Measurements from ENCODE around the gene NRM. TPM values are rescaled to one million over a fixed set of nuclear protein-coding genes. Genes with fewer than 3 reads are reported as not detected.
"Not testable (repeated sequence)": the region's sequence is repeated elsewhere in the genome, so short reads cannot be mapped to it uniquely, and the experiment has no call there.

NRM gene
- total and polyA plus RNA-seq, 2 experiments from 2014 or later, result 7.2 to 21.0 TPM

GRCh38 chr6:30722280-30723112 is 31.7 kb upstream of the NRM start:
- Histone ChIP-seq H3K79me2 (peaks cover 63% of the 10 kb centered on the region), H3K27ac (peak overlapping the region; percentile 92), H3K4me2 (peak overlapping the region; percentile 90), H3K4me1 (ENCODE audit: insufficient read depth) (peaks cover 13% of the 10 kb centered on the region), H3K36me3 (replicated peaks; ENCODE audit: insufficient read depth, low read depth) (no peaks in the 10 kb centered on the region), H3K4me3 (peak overlapping the region; percentile 72), H3K27me3 (no peaks in the 10 kb centered on the region), H3K9me3 (ENCODE audit: low read depth) (no peaks in the 10 kb centered on the region), H2AFZ (no peak overlapping the region), H4K20me1 (ENCODE audit: insufficient read depth, poor library complexity, severe bottlenecking) (peaks cover 46% of the 10 kb centered on the region), H3K9me2 (replicated peaks; ENCODE audit: insufficient read depth) (no peaks in the 10 kb centered on the region)
- WGBS (ENCODE audit: low lambda C conversion rate, missing lambda C conversion rate), result 12% methylated on average over 27 of the region's 27 CpGs
- DNase-seq (ENCODE audit: low spot score), result peak; percentile 84
- TF ChIP-seq EZH2phosphoT487 (IDR thresholded peaks at IDR 0.05; ENCODE audit: low read depth, severe bottlenecking, unreplicated experiment) (no peak), CTCF (IDR thresholded peaks at IDR 0.05; ENCODE audit: poor library complexity) (peak; percentile 94)

GRCh38 chr6:30722025-30722279 is 31.2 kb upstream of the NRM start:
- H3K27ac ChIP-seq, result peak overlapping the region; percentile 92
- H3K4me1 ChIP-seq (ENCODE audit: insufficient read depth), result peaks cover 13% of the 10 kb centered on the region
- H2AFZ ChIP-seq; H3K9me2 ChIP-seq (replicated peaks; ENCODE audit: insufficient read depth); H3K27me3 ChIP-seq; H3K9me3 ChIP-seq (ENCODE audit: low read depth); H3K36me3 ChIP-seq (replicated peaks; ENCODE audit: insufficient read depth, low read depth): not testable (repeated sequence)
- peak; percentile 46 for DNase-seq (ENCODE audit: low spot score)
- H3K4me3 ChIP-seq, result peak overlapping the region; percentile 72
- peaks cover 63% of the 10 kb centered on the region for H3K79me2 ChIP-seq
- WGBS (ENCODE audit: low lambda C conversion rate, missing lambda C conversion rate), result 3% methylated on average over 10 of the region's 10 CpGs
- H4K20me1 ChIP-seq (ENCODE audit: insufficient read depth, poor library complexity, severe bottlenecking), result peaks cover 46% of the 10 kb centered on the region
- peak overlapping the region; percentile 90 for H3K4me2 ChIP-seq

GRCh38 chr6:30721198-30722024 is 30.6 kb upstream of the NRM start:
- 2% methylated on average over 27 of the region's 71 CpGs for WGBS (ENCODE audit: low lambda C conversion rate, missing lambda C conversion rate)
- H2AFZ ChIP-seq, result peak overlapping the region; percentile 36
- H3K4me1 ChIP-seq (ENCODE audit: insufficient read depth), result peaks cover 13% of the 10 kb centered on the region
- DNase-seq (ENCODE audit: low spot score), result peak; percentile 98
- peak overlapping the region; percentile 81 for H3K4me3 ChIP-seq
- no peaks in the 10 kb centered on the region for H3K9me3 ChIP-seq (ENCODE audit: low read depth)
- no peaks in the 10 kb centered on the region for H3K36me3 ChIP-seq (replicated peaks; ENCODE audit: insufficient read depth, low read depth)
- H3K4me2 ChIP-seq, result peak overlapping the region; percentile 90
- TF ChIP-seq EZH2 (IDR thresholded peaks at IDR 0.05; ENCODE audit: borderline replicate concordance) (no peak), CTCF (IDR thresholded peaks at IDR 0.05; ENCODE audit: poor library complexity) (peak; percentile 39)
- no peaks in the 10 kb centered on the region for H3K27me3 ChIP-seq
- H3K79me2 ChIP-seq, result peaks cover 67% of the 10 kb centered on the region
- H3K9me2 ChIP-seq (replicated peaks; ENCODE audit: insufficient read depth), result no peaks in the 10 kb centered on the region
- H4K20me1 ChIP-seq (ENCODE audit: insufficient read depth, poor library complexity, severe bottlenecking), result peaks cover 46% of the 10 kb centered on the region
- H3K27ac ChIP-seq, result peak overlapping the region; percentile 99

- Histone ChIP-seq H3K4me2 (peak overlapping the region; percentile 64), H2AFZ (peak overlapping the region; percentile 36), H3K36me3 (replicated peaks; ENCODE audit: insufficient read depth, low read depth) (no peaks in the 10 kb centered on the region), H3K9me2 (replicated peaks; ENCODE audit: insufficient read depth) (no peaks in the 10 kb centered on the region), H4K20me1 (ENCODE audit: insufficient read depth, poor library complexity, severe bottlenecking) (peaks cover 42% of the 10 kb centered on the region), H3K4me1 (ENCODE audit: insufficient read depth) (peaks cover 13% of the 10 kb centered on the region), H3K27ac (peak overlapping the region; percentile 99), H3K4me3 (peak overlapping the region; percentile 81), H3K9me3 (ENCODE audit: low read depth) (no peaks in the 10 kb centered on the region), H3K79me2 (peaks cover 65% of the 10 kb centered on the region), H3K27me3 (no peaks in the 10 kb centered on the region)
- under 1% methylated on average over 19 of the region's 29 CpGs for WGBS (ENCODE audit: low lambda C conversion rate, missing lambda C conversion rate)
- TF ChIP-seq CTCF (IDR thresholded peaks at IDR 0.05; ENCODE audit: poor library complexity), result no peak
- TF ChIP-seq EZH2 (IDR thresholded peaks at IDR 0.05; ENCODE audit: borderline replicate concordance), result no peak
- TF ChIP-seq EZH2phosphoT487 (IDR thresholded peaks at IDR 0.05; ENCODE audit: low read depth, severe bottlenecking, unreplicated experiment), result no peak
- peak; percentile 77 for DNase-seq (ENCODE audit: low spot score)
These were observed 30.0 kb upstream of the NRM start for GRCh38 chr6:30720738-30721197.

Measured in hepatocyte (in vitro differentiated cells).